Activated naive CD4-positive, alpha-beta T cell treated with anti-CD3 and anti-CD28 coated beads for 36 hours (primary cell): ENCODE data around the gene REC114. TPM values are rescaled to one million over a fixed set of nuclear protein-coding genes. Genes with fewer than 3 reads are reported as not detected.

Experiments used
- CTCF ChIA-PET: fragments of 350-600 bp; sonication (Branson Sonifier 250); formaldehyde crosslinking; loops from one replicate; lab custom pipeline; 2021; ENCODE audit warnings: antibody characterized with exemption; lab: Charles Lee
- DNase-seq: peaks from one replicate; pipeline ENCODE4 v3.0.0-alpha.2; 2020
- H3K27ac Mint-ChIP-seq: one replicate; pipeline ENCODE4 v1.8.0; 2021; ENCODE audit warnings: mild to moderate bottlenecking, mixed read lengths
- H3K27me3 Mint-ChIP-seq: one replicate; pipeline ENCODE4 v1.8.0; 2021; ENCODE audit warnings: low read depth, mixed read lengths
- H3K36me3 Mint-ChIP-seq: one replicate; pipeline ENCODE4 v1.8.0; 2021; ENCODE audit warnings: low read depth, mixed read lengths
- H3K4me1 Mint-ChIP-seq: one replicate; pipeline ENCODE4 v1.8.0; 2021; ENCODE audit warnings: low read depth, mixed read lengths
- H3K4me3 Mint-ChIP-seq: one replicate; pipeline ENCODE4 v1.8.0; 2021; ENCODE audit warnings: mild to moderate bottlenecking, moderate library complexity, mixed read lengths
- H3K9me3 Mint-ChIP-seq: one replicate; pipeline ENCODE4 v1.8.0; 2021; ENCODE audit warnings: mixed read lengths
- intact Hi-C: fragments of 100-400 bp; cut with micrococcal nuclease; formaldehyde crosslinking; loops from one replicate; pipeline ENCODE4 v1.15.1; 2023
- total RNA-seq, 2 experiments: library from RNA; stranded (reverse); gene quantifications; one replicate each; pipeline ENCODE4 v1.2.3, GENCODE V29; 2021

REC114 gene
- total RNA-seq, 2 experiments from 2014 or later = not detected

DNA sequence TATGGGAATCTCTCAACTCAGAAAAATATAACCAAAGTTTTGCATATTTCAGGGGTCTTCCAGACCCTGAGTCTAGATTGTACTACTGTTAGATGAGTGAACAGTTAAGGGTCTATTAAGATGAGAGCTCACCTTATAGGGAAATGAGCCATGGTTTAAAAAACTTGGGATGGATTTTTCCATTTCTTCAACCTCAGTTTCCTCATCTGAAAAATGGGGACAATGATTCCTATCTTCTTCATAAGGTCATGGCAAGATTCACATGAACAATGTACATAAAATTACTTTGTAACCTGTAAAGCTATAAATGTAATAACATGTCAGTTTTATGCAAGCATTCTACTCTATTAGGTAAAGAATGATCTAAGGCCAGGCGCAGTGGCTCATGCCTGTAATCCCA, 161.5 kb downstream of the REC114 start:
- peaks cover 48% of the 10 kb centered on the region for H3K4me1 Mint-ChIP-seq
- H3K9me3 Mint-ChIP-seq = peaks cover 2% of the 10 kb centered on the region
- H3K27ac Mint-ChIP-seq = no peak overlapping the region
- intact Hi-C loops = no loop called here
- no peak for DNase-seq
- no peak overlapping the region for H3K4me3 Mint-ChIP-seq
- peaks cover 5% of the 10 kb centered on the region for H3K36me3 Mint-ChIP-seq
- no peaks in the 10 kb centered on the region for H3K27me3 Mint-ChIP-seq
- CTCF ChIA-PET = interaction anchor here (0.7 to 9.3 kb wide), 2 partner anchors 33 to 42 kb away, joined by 6 to 63 read pairs; no protein-coding TSS in a partner anchor

- Mint-ChIP-seq H3K4me1 (peaks cover 54% of the 10 kb centered on the region), H3K9me3 (peaks cover 2% of the 10 kb centered on the region), H3K36me3 (peaks cover 5% of the 10 kb centered on the region), H3K27me3 (no peaks in the 10 kb centered on the region), H3K4me3 (no peak overlapping the region), H3K27ac (no peak overlapping the region)
- CTCF ChIA-PET = interaction anchor here (1.0 to 9.3 kb wide), 3 partner anchors 7 to 31 kb away, joined by 3 to 63 read pairs (median 14); partner anchors contain the start of gene NPTN
- intact Hi-C loops = no loop called here
- DNase-seq = no peak
Measured at GRCh38 chr15:73605759-73606436, 162.9 kb downstream of the REC114 start.

GRCh38 chr15:73607405-73607804, 164.4 kb downstream of the REC114 start:
- peaks cover 2% of the 10 kb centered on the region for H3K9me3 Mint-ChIP-seq
- H3K27me3 Mint-ChIP-seq = no peaks in the 10 kb centered on the region
- CTCF ChIA-PET = interaction anchor here (1.6 to 9.3 kb wide), 3 partner anchors 9 to 30 kb away, joined by 5 to 63 read pairs (median 14); partner anchors contain the start of gene NPTN
- H3K36me3 Mint-ChIP-seq = peaks cover 5% of the 10 kb centered on the region
- no peak for DNase-seq
- H3K4me3 Mint-ChIP-seq = no peak overlapping the region
- H3K4me1 Mint-ChIP-seq = peaks cover 58% of the 10 kb centered on the region
- H3K27ac Mint-ChIP-seq = no peak overlapping the region
- intact Hi-C loops = no loop called here

- Mint-ChIP-seq H3K4me1 (peaks cover 61% of the 10 kb centered on the region), H3K36me3 (peaks cover 5% of the 10 kb centered on the region), H3K27me3 (no peaks in the 10 kb centered on the region), H3K9me3 (peaks cover 2% of the 10 kb centered on the region), H3K4me3 (no peak overlapping the region), H3K27ac (no peak overlapping the region)
- no peak for DNase-seq
- CTCF ChIA-PET = interaction anchor here (0.7 to 9.3 kb wide), 6 partner anchors 9 to 69 kb away, joined by 3 to 63 read pairs (median 4); partner anchors contain the start of gene NPTN
- intact Hi-C loops = no loop called here
Measured at GRCh38 chr15:73607843-73608242, 164.9 kb downstream of the REC114 start.

DNA sequence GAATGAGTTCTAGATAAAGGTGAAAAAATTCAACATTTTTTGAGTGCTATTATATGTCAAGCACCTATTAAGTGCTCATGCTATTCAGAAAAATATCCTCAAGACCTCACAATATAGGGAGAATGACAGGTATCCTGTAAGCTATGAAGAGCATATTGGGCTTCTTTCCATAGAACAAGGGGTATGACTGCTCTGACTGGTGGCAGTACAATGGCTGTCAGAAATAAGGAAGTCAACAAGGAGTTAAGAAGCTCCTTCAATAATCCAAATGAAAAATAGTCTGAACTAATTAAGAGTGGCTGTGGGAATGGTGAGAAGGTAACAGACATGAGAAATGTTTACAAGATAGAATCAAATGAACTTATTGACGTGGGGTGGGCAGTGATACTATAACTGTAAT, 165.5 kb downstream of the REC114 start:
- DNase-seq = no peak
- Mint-ChIP-seq H3K27me3 (no peaks in the 10 kb centered on the region), H3K4me1 (peaks cover 63% of the 10 kb centered on the region), H3K9me3 (peaks cover 2% of the 10 kb centered on the region), H3K36me3 (peaks cover 5% of the 10 kb centered on the region), H3K27ac (no peak overlapping the region), H3K4me3 (no peak overlapping the region)
- intact Hi-C loops = no loop called here
- CTCF ChIA-PET = interaction anchor here (0.7 to 9.3 kb wide), 6 partner anchors 8 to 69 kb away, joined by 3 to 63 read pairs (median 4); partner anchors contain the start of gene NPTN

- Mint-ChIP-seq H3K27me3 (no peaks in the 10 kb centered on the region), H3K36me3 (peaks cover 5% of the 10 kb centered on the region), H3K9me3 (peaks cover 2% of the 10 kb centered on the region), H3K4me1 (peaks cover 59% of the 10 kb centered on the region), H3K4me3 (no peak overlapping the region), H3K27ac (no peak overlapping the region)
- intact Hi-C loops = no loop called here
- CTCF ChIA-PET = interaction anchor here (1.3 to 9.3 kb wide), 3 partner anchors 9 to 68 kb away, joined by 4 to 63 read pairs (median 4); no protein-coding TSS in a partner anchor
- DNase-seq = no peak
Measured at GRCh38 chr15:73608941-73609340, 166.0 kb downstream of the REC114 start.

Other genes with a start within 250 kb of the REC114 start
- not detected for gene HCN4, start 74.2 kb upstream of the REC114 start, total RNA-seq
- gene NPTN, start 190.2 kb downstream of the REC114 start, total RNA-seq = 10 to 100 TPM; 20.8 to 22.8 TPM
- gene CD276, start 241.2 kb downstream of the REC114 start, total RNA-seq = 1 to 10 TPM; 1.2 to 1.3 TPM